H1 (cell line): ENCODE data around the gene DGUOK. TPM values are rescaled to one million over a fixed set of nuclear protein-coding genes. Genes with fewer than 3 reads are reported as not detected.

Experiments
- ASH2L ChIP-seq: fragments of 200-600, 300-600 bp; sonication (generic); IDR thresholded peaks from one replicate; pipeline ENCODE4 v1.7.1; 2017; ENCODE audit warnings: low read length
- CHD7 ChIP-seq: fragments of 300-600 bp; sonication (generic); IDR thresholded peaks from 2 replicates; pipeline ENCODE4 v1.7.1; 2012; ENCODE audit warnings: low read length, moderate library complexity, mild to moderate bottlenecking, inconsistent platforms; ENCODE audit not compliant: insufficient replicate concordance
- HDAC6 ChIP-seq: IDR thresholded peaks from one replicate; pipeline ENCODE4 v1.7.1; 2012; ENCODE audit warnings: low read depth, mild to moderate bottlenecking, inconsistent platforms, low read length, moderate library complexity
- POLR2AphosphoS5 ChIP-seq: IDR thresholded peaks from 2 replicates; pipeline ENCODE4 v1.6.1; 2011; ENCODE audit warnings: low read depth, low read length
- SIN3A ChIP-seq, 2 experiments: IDR thresholded peaks in 1 of 2; conservative IDR thresholded peaks in 1 of 2; 2 replicates each; pipeline ENCODE4 v1.6.1; 2011 to 2012; ENCODE audit warnings: low read length in 2 of 2, improper control_type of control experiment in 1 of 2, low read depth in 1 of 2, mild to moderate bottlenecking in 1 of 2
- SIRT6 ChIP-seq: IDR thresholded peaks from one replicate; pipeline ENCODE4 v1.7.1; 2012; ENCODE audit warnings: low read length, inconsistent platforms
- ZNF274 ChIP-seq: IDR thresholded peaks from 2 replicates; pipeline ENCODE4 v1.7.0; 2012; ENCODE audit warnings: low read length, borderline replicate concordance; ENCODE audit errors: extremely low read depth
- polyA plus RNA-seq, 7 experiments: library from polyadenylated mRNA; depleted of rRNA in 3 of 7; stranded (reverse) in 5 of 7; unstranded in 2 of 7; fragments of >200 nt in 5 of 7; fragments of 200-250 nt in 2 of 7; gene quantifications; 1 replicate in 5 of 7; 2 replicates in 1 of 7; 4 replicates in 1 of 7; pipeline versions ENCODE4 v1.2.1 to v1.2.3, GENCODE V29; 2011 to 2013; ENCODE audit warnings: missing spikeins in 2 of 7, mixed read lengths in 2 of 7
- total RNA-seq: library from RNA; stranded (reverse); fragmentation: NEBNext Ultra II Directional; extraction: Animal tissue kit (Norgen Biotek cat#: 25700); gene quantifications from 2 replicates; pipeline ENCODE4 v1.2.1, GENCODE V29; 2021

DGUOK gene
- total and polyA plus RNA-seq, 2 of the 8 experiments (the other 6 are each of a cell fraction or from before 2014, with no cell fraction given): 110 to 168 TPM

- TF ChIP-seq CHD7 (no peak), SIRT6 (no peak), ZNF274 (no peak), HDAC6 (no peak), SIN3A (conservative IDR thresholded peaks at IDR 0.05 in 1 of 2, IDR thresholded peaks at IDR 0.05 in 1 of 2; ENCODE audit: low read depth in 1 of 2, low read length in 2 of 2) (no peak), POLR2AphosphoS5 (no peak), ASH2L (no peak)
Measured at GRCh38 chr2:73928963-73929347, 2.3 kb downstream of the DGUOK start (continued).
